Eye (tissue), 1 donor: ENCODE data around the gene RNASE4.
"Not testable (repeated sequence)": the region's sequence is repeated elsewhere in the genome, so short reads cannot be mapped to it uniquely, and the experiment has no call there.

Source experiments
- DNase-seq: peaks from one replicate; pipeline ENCODE4 v3.0.0-alpha.2; 2015

Gene RNASE4

GRCh38 chr14:20683891-20684661 lies at the start of gene RNASE4:
TSS of gene RNASE4 (plus strand) at chr14:20684560. CDS start at chr14:20699372, 14,812 bp downstream.
- DNase-seq, result peak; percentile 96

GRCh38 chr14:20641591-20641990 lies 42.8 kb upstream of the RNASE4 start, which contains the start of gene OR6S1:
TSS of gene OR6S1 (minus strand) at chr14:20641691. CDS start at chr14:20641691, 0 bp downstream.
- no peak for DNase-seq

- no peak for DNase-seq
Measured at GRCh38 chr14:20642182-20642581, 42.2 kb upstream of the RNASE4 start.

- DNase-seq, result not testable (repeated sequence)
Measured at GRCh38 chr14:20642755-20643154, 41.6 kb upstream of the RNASE4 start.

GRCh38 chr14:20644520-20644919 lies 39.8 kb upstream of the RNASE4 start:
- DNase-seq, result no peak

GRCh38 chr14:20645481-20645880 lies 38.9 kb upstream of the RNASE4 start:
- no peak for DNase-seq

- DNase-seq, result peak; percentile 62
Measured at GRCh38 chr14:20652996-20653975, 31.1 kb upstream of the RNASE4 start.

GRCh38 chr14:20655851-20656250 lies 28.5 kb upstream of the RNASE4 start:
- DNase-seq, result no peak

- no peak for DNase-seq
Measured at GRCh38 chr14:20656274-20656673, 28.1 kb upstream of the RNASE4 start.

GRCh38 chr14:20657216-20658211 lies 26.8 kb upstream of the RNASE4 start:
- DNase-seq, result no peak

- DNase-seq, result no peak
Measured at GRCh38 chr14:20658246-20658645, 26.1 kb upstream of the RNASE4 start.

- DNase-seq, result no peak
Measured at GRCh38 chr14:20659336-20659735, 25.0 kb upstream of the RNASE4 start.

- no peak for DNase-seq
Measured at GRCh38 chr14:20659813-20660395, 24.5 kb upstream of the RNASE4 start.

- no peak for DNase-seq
Measured at GRCh38 chr14:20661197-20661596, 23.2 kb upstream of the RNASE4 start.

- DNase-seq, result peak; percentile 67
Measured at GRCh38 chr14:20662968-20663732, 21.2 kb upstream of the RNASE4 start.

- not testable (repeated sequence) for DNase-seq
Measured at GRCh38 chr14:20666400-20666961, 17.9 kb upstream of the RNASE4 start.

- DNase-seq, result no peak
Measured at GRCh38 chr14:20667957-20668356, 16.4 kb upstream of the RNASE4 start.

GRCh38 chr14:20668969-20669368 lies 15.4 kb upstream of the RNASE4 start:
- no peak for DNase-seq

- DNase-seq, result no peak
Measured at GRCh38 chr14:20671597-20672283, 12.6 kb upstream of the RNASE4 start.

- no peak for DNase-seq
Measured at GRCh38 chr14:20675669-20676068, 8.7 kb upstream of the RNASE4 start.
